ENCODE data around the gene CFAP97D1. TPM values are rescaled to one million over a fixed set of nuclear protein-coding genes. Genes with fewer than 3 reads are reported as not detected.

Gene CFAP97D1
- total RNA-seq, 1 donor from 2014 or later: not detected

DNA sequence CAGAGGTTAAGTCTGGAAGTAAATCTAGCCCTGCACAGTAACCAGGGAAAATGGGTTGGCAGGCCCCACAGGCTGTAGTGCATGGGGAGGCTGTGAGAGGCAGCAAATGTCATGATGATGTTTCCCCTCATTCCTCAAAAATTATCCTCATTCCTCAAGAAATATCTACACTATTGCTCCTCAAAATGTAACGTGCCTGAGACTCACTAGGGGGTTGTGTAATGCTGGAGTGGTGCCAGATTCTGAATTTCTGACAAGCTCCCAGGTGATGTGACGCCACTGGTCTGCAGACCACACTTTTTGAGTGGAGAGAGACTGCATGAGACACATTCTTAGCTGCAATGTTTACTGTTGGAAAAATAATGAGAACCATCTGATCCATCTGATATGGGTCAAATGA lies 53.9 kb downstream of the CFAP97D1 start:
- intact Hi-C loops (cut with DNase I): no loop called here
- Histone ChIP-seq H3K27ac (no peak overlapping the region), H3K4me1 (peaks cover 25% of the 10 kb centered on the region), H3K27me3 (no peaks in the 10 kb centered on the region), H3K9me3 (no peaks in the 10 kb centered on the region), H3K36me3 (no peaks in the 10 kb centered on the region), H3K4me3 (no peak overlapping the region)
- no peak for DNase-seq
- TF ChIP-seq, protein P1, sequence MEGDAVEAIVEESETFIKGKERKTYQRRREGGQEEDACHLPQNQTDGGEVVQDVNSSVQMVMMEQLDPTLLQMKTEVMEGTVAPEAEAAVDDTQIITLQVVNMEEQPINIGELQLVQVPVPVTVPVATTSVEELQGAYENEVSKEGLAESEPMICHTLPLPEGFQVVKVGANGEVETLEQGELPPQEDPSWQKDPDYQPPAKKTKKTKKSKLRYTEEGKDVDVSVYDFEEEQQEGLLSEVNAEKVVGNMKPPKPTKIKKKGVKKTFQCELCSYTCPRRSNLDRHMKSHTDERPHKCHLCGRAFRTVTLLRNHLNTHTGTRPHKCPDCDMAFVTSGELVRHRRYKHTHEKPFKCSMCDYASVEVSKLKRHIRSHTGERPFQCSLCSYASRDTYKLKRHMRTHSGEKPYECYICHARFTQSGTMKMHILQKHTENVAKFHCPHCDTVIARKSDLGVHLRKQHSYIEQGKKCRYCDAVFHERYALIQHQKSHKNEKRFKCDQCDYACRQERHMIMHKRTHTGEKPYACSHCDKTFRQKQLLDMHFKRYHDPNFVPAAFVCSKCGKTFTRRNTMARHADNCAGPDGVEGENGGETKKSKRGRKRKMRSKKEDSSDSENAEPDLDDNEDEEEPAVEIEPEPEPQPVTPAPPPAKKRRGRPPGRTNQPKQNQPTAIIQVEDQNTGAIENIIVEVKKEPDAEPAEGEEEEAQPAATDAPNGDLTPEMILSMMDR (IDR thresholded peaks at IDR 0.05): no peak
- ATAC-seq: no peak

Other genes with a start within 250 kb of the CFAP97D1 start
- gene ETV4, start 234.1 kb upstream of the CFAP97D1 start, total RNA-seq: 4.0 TPM
- 1.5 TPM for gene MEOX1, start 118.5 kb upstream of the CFAP97D1 start, total RNA-seq
- gene SOST, start 21.6 kb upstream of the CFAP97D1 start, total RNA-seq: not detected
- 100.0 TPM for gene DUSP3, start 1.5 kb upstream of the CFAP97D1 start, total RNA-seq
- 28.6 TPM for gene MPP3, start 52.7 kb downstream of the CFAP97D1 start, total RNA-seq
- 0.81 TPM for gene CD300LG, start 66.7 kb downstream of the CFAP97D1 start, total RNA-seq
- gene MPP2, start 127.1 kb downstream of the CFAP97D1 start, total RNA-seq: 0.49 TPM
- not detected for gene PPY, start 162.0 kb downstream of the CFAP97D1 start, total RNA-seq
- not detected for gene PYY, start 173.5 kb downstream of the CFAP97D1 start, total RNA-seq
- 7.1 TPM for gene NAGS, start 224.2 kb downstream of the CFAP97D1 start, total RNA-seq
- gene TMEM101, start 234.5 kb downstream of the CFAP97D1 start, total RNA-seq: 27.4 TPM